NCI-H526 (cell line): Measurements from ENCODE around the gene RNFT2.

ENCODE experiments used
- DNase-seq, 2 experiments: peaks; one replicate each; lab custom pipeline; 2025; lab: John Stamatoyannopoulos, UW

RNFT2 gene

DNA sequence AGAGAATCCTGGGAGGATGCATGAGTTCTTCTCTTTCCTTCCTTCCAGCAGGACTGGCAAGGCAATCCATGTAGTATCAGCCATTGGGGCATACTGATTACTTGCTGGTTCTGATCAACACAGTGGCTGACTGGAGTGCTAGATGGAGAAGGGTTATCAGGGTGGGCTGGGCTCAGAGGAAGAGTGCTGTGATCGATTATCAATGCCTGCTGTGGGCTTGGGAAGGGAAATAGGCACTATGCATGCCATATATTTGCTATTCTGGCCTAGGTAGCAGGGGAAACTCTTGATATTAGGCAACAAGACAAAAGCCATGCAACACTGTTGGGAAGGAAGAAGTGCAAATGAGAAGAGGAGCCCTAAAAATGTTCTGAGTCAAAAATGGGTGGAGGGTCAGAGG is 97.4 kb downstream of the RNFT2 start:
- no peak for DNase-seq

- peak in 1 of 2 experiments; percentile 32 for DNase-seq
Measured at GRCh38 chr12:116837097-116837496, 99.0 kb downstream of the RNFT2 start.

DNA sequence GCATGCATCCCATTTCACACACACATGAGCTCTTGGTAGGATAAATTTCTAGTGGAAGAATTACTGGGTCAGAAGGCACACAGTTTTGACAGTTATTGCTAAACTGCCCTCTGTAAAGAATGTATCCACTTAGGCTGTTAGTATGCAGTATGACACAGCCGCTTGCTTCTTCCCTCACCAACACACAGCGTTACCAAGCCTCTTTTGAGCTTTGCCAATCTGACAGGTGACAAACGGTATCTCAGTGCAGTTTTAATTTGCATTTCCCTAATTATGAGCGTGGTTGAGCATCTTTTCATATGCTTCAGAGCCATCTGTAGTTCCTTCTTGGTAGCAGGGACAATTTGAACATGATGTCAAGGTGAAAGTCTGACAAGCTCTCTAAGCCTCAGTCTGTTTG is 100.2 kb downstream of the RNFT2 start:
- DNase-seq, result peak in 1 of 2 experiments; percentile 26

- no peak for DNase-seq
Measured at GRCh38 chr12:116839287-116839830, 101.2 kb downstream of the RNFT2 start.

DNA sequence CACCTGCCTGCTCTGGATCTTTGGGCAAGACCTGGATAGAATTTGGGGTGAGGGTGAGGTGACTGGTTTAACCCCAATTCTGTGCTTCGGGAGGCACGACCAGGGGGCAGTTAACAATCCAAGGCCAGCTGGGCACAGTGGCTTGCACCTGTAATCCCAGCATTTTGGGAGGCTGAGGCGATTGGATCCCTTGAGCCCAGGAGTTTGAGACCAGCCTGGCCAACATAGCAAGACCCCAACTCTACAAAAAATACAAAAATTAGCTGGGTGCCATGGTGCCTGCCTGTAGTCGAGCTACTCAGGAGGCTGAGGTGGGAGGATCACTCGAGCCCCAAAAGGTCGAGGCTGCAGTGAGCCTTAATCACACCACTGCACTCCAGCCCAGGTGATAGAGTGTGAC is 105.0 kb downstream of the RNFT2 start:
- DNase-seq, result no peak

- no peak for DNase-seq
Measured at GRCh38 chr12:116849216-116849615, 111.1 kb downstream of the RNFT2 start.

- no peak for DNase-seq
Measured at GRCh38 chr12:116852303-116852702, 114.2 kb downstream of the RNFT2 start.

GRCh38 chr12:116853507-116853906 is 115.4 kb downstream of the RNFT2 start:
- no peak for DNase-seq

DNA sequence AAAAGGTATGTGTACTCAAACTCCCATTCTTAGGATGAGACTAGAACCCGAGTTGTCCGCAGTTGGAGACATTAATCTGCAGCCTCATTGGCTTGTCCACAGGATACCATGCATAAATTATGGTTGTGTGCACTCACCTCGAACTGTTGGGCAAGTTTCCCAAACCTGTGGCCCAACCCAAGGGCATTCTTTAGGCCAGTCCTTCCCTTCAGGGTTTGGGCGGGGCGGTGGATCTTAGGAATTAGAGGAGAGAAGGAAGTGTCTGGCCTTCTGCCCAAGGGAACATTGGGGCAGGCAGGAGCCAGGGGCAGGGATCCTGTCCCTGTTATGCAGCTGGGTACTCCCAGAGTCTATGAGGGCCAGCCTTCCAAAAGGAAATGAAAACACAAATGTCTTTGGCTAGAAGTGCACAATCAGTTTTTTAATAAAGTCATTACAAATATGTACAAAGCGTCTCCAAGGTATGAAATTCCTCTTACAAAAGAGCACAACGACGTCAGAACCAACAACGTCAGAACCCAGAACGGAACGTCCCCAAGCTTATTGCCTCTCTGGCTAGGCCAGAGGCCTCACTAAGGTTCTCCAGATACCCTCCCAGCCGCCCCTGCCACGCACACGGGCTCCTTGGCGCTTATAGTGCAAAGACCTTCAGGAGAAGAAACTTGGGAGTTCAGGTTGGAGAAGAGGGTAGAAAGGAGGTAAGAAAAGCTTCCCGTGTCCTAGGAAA is 117.8 kb downstream of the RNFT2 start:
- DNase-seq, result no peak

DNA sequence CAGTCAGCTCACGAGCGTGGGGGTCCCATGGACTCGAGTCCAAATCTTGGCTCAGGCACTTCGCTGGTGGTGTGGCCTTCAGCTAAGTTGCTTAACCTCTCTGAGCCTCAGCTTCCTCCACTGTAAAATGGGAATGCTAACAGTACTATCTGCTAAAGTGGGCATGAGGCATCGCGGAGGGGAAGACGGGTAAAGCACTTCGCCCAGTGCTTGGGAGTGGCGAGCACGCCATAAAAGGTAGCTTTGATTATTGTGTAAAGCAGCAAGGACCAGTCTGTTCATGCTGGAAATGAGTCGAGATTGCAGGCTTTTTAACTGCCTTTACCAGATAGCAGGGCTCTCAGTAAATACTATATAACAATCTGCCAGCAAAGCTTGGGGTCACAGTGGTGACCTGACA is 118.6 kb downstream of the RNFT2 start:
- DNase-seq, result no peak

DNA sequence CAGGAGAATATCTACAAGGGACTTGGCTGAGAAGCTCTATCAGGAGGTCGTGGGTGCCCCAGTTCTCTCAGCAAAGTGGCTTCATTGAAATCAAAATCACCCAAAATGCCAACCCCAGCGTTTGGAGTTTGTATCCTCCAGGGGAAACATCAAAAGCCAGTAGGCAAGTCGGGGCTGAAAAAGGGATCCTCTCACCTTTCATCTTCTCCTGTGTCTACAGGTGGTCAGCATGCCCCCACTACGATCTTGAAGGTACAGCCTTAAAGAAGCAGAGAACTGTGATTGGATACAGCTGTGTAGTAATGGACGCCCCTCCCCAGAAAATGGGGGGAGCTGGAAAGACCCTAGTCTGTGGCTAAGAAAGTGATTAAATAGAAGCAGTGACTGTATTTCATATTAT is 121.0 kb downstream of the RNFT2 start:
- DNase-seq, result no peak

GRCh38 chr12:116860263-116860662 is 122.1 kb downstream of the RNFT2 start:
- no peak for DNase-seq

DNA sequence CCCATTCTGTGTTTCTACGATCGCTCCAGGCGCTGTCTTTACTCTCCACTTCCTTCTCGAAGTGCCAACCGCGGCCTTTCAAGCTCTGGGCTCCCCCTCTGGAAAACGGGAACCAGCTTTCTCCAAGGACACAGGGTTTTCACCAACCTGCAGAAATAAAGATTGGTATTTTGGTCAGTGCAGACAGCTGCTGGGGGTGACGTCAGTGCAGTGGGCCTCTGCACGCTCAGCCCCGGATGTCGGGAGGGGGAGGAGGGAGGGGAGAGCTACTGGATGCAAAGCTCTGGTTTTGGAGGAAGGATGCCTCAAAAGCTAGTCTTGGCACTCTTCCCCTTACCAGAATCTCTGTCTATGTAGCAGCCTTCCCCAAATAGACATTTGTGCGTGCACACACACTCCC is 123.2 kb downstream of the RNFT2 start:
- DNase-seq, result peak in 1 of 2 experiments; percentile 25

GRCh38 chr12:116862167-116862566 is 124.1 kb downstream of the RNFT2 start:
- DNase-seq, result no peak

DNA sequence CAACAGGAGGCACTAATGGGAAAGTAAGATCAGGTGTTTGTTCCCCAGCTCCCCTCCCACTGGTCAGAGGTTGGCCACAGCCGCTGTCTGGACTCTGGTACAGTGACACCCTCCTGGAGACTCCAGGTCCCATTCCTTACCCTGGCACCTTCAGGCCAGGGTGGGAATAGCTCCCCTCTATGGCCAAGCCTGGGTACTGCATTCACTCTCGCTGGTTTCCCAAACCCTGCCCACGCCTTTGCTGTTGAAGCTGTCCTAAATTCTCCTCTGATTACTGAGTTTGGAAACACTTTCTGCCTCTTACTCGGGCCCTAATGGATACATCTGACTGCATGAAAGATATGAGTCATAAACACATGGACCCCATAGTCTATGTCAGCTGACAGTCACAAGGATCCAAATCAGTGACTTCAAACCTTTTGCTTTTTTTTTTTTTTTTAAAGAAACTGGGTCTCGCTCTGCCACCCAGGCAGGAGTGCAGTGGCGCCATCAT is 125.2 kb downstream of the RNFT2 start:
- DNase-seq, result peak in 1 of 2 experiments; percentile 15

GRCh38 chr12:116864371-116865160 is 126.5 kb downstream of the RNFT2 start:
- no peak for DNase-seq

DNA sequence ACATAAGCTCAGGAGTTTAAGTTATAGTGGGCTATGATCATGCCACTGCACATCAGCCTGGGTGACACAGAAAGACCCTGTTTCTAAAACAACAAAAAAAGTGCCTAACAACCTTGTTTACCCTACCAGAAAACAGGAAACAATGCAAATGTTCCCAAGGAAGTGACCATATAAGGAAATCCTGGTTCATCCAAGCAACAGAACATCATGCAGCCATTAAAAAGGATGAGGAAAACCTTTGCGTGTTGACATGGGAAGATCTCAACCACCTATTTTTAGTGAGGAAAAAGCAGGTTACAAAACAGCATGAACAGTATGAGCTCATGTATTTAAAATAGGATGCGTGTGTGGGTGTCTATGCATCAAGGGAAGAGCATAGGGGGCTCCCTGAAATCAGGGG is 129.4 kb downstream of the RNFT2 start:
- no peak for DNase-seq

GRCh38 chr12:116870306-116870705 is 132.2 kb downstream of the RNFT2 start:
- DNase-seq, result no peak

- no peak for DNase-seq
Measured at GRCh38 chr12:116874324-116874995, 136.3 kb downstream of the RNFT2 start.

- no peak for DNase-seq
Measured at GRCh38 chr12:116876151-116876869, 138.2 kb downstream of the RNFT2 start.
